HS-5 (cell line): ENCODE results near the gene COL20A1.
"Not testable (repeated sequence)": the region's sequence is repeated elsewhere in the genome, so short reads cannot be mapped to it uniquely, and the experiment has no call there.

Experiments used
- DNase-seq: peaks from one replicate; pipeline ENCODE4 v3.0.0-alpha.2; 2012; ENCODE audit warnings: low read depth

Gene COL20A1

GRCh38 chr20:63377256-63377941 lies 84.4 kb downstream of the COL20A1 start:
- no peak for DNase-seq

- no peak for DNase-seq
Measured at GRCh38 chr20:63377951-63378381, 85.0 kb downstream of the COL20A1 start.

- no peak for DNase-seq
Measured at GRCh38 chr20:63378626-63379025, 85.6 kb downstream of the COL20A1 start.

- DNase-seq, result no peak
Measured at GRCh38 chr20:63379296-63379695, 86.3 kb downstream of the COL20A1 start.

GRCh38 chr20:63379872-63380271 lies 86.9 kb downstream of the COL20A1 start:
- not testable (repeated sequence) for DNase-seq

GRCh38 chr20:63380346-63380870 lies 87.4 kb downstream of the COL20A1 start:
- no peak for DNase-seq

GRCh38 chr20:63381781-63382431 lies 88.9 kb downstream of the COL20A1 start:
- DNase-seq, result no peak

- DNase-seq, result no peak
Measured at GRCh38 chr20:63382551-63383300, 89.7 kb downstream of the COL20A1 start.

GRCh38 chr20:63383556-63383955 lies 90.6 kb downstream of the COL20A1 start:
- no peak for DNase-seq

GRCh38 chr20:63384336-63384735 lies 91.3 kb downstream of the COL20A1 start:
- DNase-seq, result no peak
